ENCODE data around the gene TRIM43B.
"Not testable (repeated sequence)": the region's sequence is repeated elsewhere in the genome, so short reads cannot be mapped to it uniquely, and the experiment has no call there.

TRIM43B gene

GRCh38 chr2:95484654-95485053 lies at the start of gene TRIM43B:
Gene TRIM43B (minus strand): TSS chr2:95484754. CDS start chr2:95482714, 2,040 bp downstream.
- H3K4me3 ChIP-seq (replicated peaks; ENCODE audit: low read depth, low read length); DNase-seq (ENCODE audit: extremely low read depth, low read depth): not testable (repeated sequence)

- no peak overlapping the region for H3K4me3 ChIP-seq (replicated peaks; ENCODE audit: low read depth, low read length)
- no peak for DNase-seq (ENCODE audit: extremely low read depth, low read depth)
- TF ChIP-seq CTCF (IDR thresholded peaks at IDR 0.05; ENCODE audit: low read depth, low read length, missing control alignments): no peak
Observed at GRCh38 chr2:95531254-95531771, 46.8 kb upstream of the TRIM43B start.

GRCh38 chr2:95530734-95531133 lies 46.2 kb upstream of the TRIM43B start:
- no peak for TF ChIP-seq CTCF (IDR thresholded peaks at IDR 0.05; ENCODE audit: low read depth, low read length, missing control alignments)
- no peak for DNase-seq (ENCODE audit: extremely low read depth, low read depth)
- no peak overlapping the region for H3K4me3 ChIP-seq (replicated peaks; ENCODE audit: low read depth, low read length)

GRCh38 chr2:95526360-95527341 lies 42.1 kb upstream of the TRIM43B start:
- peak; percentile 14 for DNase-seq (ENCODE audit: extremely low read depth, low read depth)
- H3K4me3 ChIP-seq (replicated peaks; ENCODE audit: low read depth, low read length): peak overlapping the region; percentile 77
- TF ChIP-seq CTCF (IDR thresholded peaks at IDR 0.05; ENCODE audit: low read depth, low read length, missing control alignments): no peak

- DNase-seq (ENCODE audit: extremely low read depth, low read depth): no peak
- H3K4me3 ChIP-seq (replicated peaks; ENCODE audit: low read depth, low read length): peak overlapping the region; percentile 77
- no peak for TF ChIP-seq CTCF (IDR thresholded peaks at IDR 0.05; ENCODE audit: low read depth, low read length, missing control alignments)
Observed at GRCh38 chr2:95525294-95526035, 40.9 kb upstream of the TRIM43B start.

GRCh38 chr2:95524195-95524594 lies 39.6 kb upstream of the TRIM43B start:
- TF ChIP-seq CTCF (IDR thresholded peaks at IDR 0.05; ENCODE audit: low read depth, low read length, missing control alignments): no peak
- no peak overlapping the region for H3K4me3 ChIP-seq (replicated peaks; ENCODE audit: low read depth, low read length)
- DNase-seq (ENCODE audit: extremely low read depth, low read depth): no peak

GRCh38 chr2:95514718-95515117 lies 30.2 kb upstream of the TRIM43B start:
- no peak for DNase-seq (ENCODE audit: extremely low read depth, low read depth)
- TF ChIP-seq CTCF (IDR thresholded peaks at IDR 0.05; ENCODE audit: low read depth, low read length, missing control alignments): no peak
- H3K4me3 ChIP-seq (replicated peaks; ENCODE audit: low read depth, low read length): no peak overlapping the region

GRCh38 chr2:95514226-95514625 lies 29.7 kb upstream of the TRIM43B start:
- not testable (repeated sequence) for DNase-seq (ENCODE audit: extremely low read depth, low read depth)

More at GRCh38 chr2:95514226-95514625, 29.7 kb upstream of the TRIM43B start:
- not testable (repeated sequence) for H3K4me3 ChIP-seq (replicated peaks; ENCODE audit: low read depth, low read length)
